NCI-H510A (cell line): ENCODE results near the gene FSCN2.

ENCODE experiments used
- DNase-seq: peaks from one replicate; lab custom pipeline; 2025; lab: John Stamatoyannopoulos, UW

Gene FSCN2

GRCh38 chr17:81491181-81491581 is 37.0 kb upstream of the FSCN2 start:
- no peak for DNase-seq

- DNase-seq, result no peak
These were observed 36.4 kb upstream of the FSCN2 start for GRCh38 chr17:81491761-81492160.

- no peak for DNase-seq
These were observed 36.0 kb upstream of the FSCN2 start for GRCh38 chr17:81492202-81492601.

- no peak for DNase-seq
These were observed 35.5 kb upstream of the FSCN2 start for GRCh38 chr17:81492706-81493105.

- DNase-seq, result no peak
These were observed 34.8 kb upstream of the FSCN2 start for GRCh38 chr17:81493198-81494038.

GRCh38 chr17:81494626-81495377 is 33.4 kb upstream of the FSCN2 start:
- peak; percentile 56 for DNase-seq

GRCh38 chr17:81498953-81499600 is 29.1 kb upstream of the FSCN2 start:
- DNase-seq, result no peak

- DNase-seq, result no peak
These were observed 28.6 kb upstream of the FSCN2 start for GRCh38 chr17:81499601-81499970.

- no peak for DNase-seq
These were observed 28.1 kb upstream of the FSCN2 start for GRCh38 chr17:81500047-81500446.

- no peak for DNase-seq
These were observed 25.6 kb upstream of the FSCN2 start for GRCh38 chr17:81502471-81503017.

- no peak for DNase-seq
These were observed 24.6 kb upstream of the FSCN2 start for GRCh38 chr17:81503619-81504018.

- DNase-seq, result no peak
These were observed 19.5 kb upstream of the FSCN2 start for GRCh38 chr17:81508639-81509206.

GRCh38 chr17:81509207-81509971 is 18.8 kb upstream of the FSCN2 start:
- DNase-seq, result no peak

GRCh38 chr17:81509972-81510784 is 18.0 kb upstream of the FSCN2 start:
- DNase-seq, result no peak

- DNase-seq, result no peak
These were observed 17.2 kb upstream of the FSCN2 start for GRCh38 chr17:81510785-81511553.

GRCh38 chr17:81511554-81511803 is 16.7 kb upstream of the FSCN2 start:
- DNase-seq, result no peak

- DNase-seq, result no peak
These were observed 16.2 kb upstream of the FSCN2 start for GRCh38 chr17:81511804-81512561.

GRCh38 chr17:81512562-81513371 is 15.4 kb upstream of the FSCN2 start, which contains the start of gene ACTG1:
TSS of gene ACTG1 (minus strand) at chr17:81512799. CDS start at chr17:81512354, 445 bp downstream.
- peak; percentile 84 for DNase-seq
